Umbilical cord (tissue), 2 donors: ENCODE measurements around the gene EEF2KMT. TPM values are rescaled to one million over a fixed set of nuclear protein-coding genes. Genes with fewer than 3 reads are reported as not detected.

Source experiments
- DNase-seq: peaks from one replicate; pipeline ENCODE4 v3.0.0-alpha.2; 2015; ENCODE audit warnings: low spot score
- total RNA-seq: library from RNA; depleted of rRNA; stranded (reverse); fragments of >200 nt; gene quantifications from one replicate; pipeline ENCODE4 v1.2.3, GENCODE V29; 2014; ENCODE audit warnings: low replicate concordance; ENCODE audit not compliant: insufficient read depth

The EEF2KMT gene
- total RNA-seq, 1 donor from 2014 or later: 11.1 TPM

GRCh38 chr16:5042574-5043171 lies 54.9 kb downstream of the EEF2KMT start:
- DNase-seq: no peak

DNA sequence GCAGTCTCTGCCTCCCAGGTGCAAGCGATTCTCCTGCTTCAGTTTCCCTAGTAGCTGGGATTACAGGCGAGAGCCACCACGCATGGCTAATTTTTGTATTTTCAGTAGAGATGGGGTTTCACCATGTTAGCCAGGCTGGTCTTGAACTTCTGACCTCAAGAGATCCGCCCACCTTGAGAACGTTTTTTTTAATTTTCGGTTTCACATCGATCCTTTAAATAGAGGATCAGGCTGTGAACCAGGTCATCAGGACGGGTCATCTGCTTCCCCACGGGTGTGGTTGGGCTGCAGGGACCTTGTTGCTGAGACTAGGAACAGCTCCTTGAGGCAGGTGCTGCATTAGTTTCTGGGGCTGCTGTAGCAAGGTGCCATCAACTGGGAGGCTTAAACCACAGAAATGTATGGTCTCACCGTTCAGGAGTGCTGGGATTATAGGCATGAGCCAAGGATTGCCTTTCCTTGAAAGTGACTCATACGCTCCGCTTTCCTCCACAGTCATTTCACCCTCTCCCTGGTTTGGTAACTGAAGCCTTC lies 55.9 kb downstream of the EEF2KMT start:
- no peak for DNase-seq

- DNase-seq: no peak
Measured at GRCh38 chr16:5040451-5040850, 57.1 kb downstream of the EEF2KMT start.

DNA sequence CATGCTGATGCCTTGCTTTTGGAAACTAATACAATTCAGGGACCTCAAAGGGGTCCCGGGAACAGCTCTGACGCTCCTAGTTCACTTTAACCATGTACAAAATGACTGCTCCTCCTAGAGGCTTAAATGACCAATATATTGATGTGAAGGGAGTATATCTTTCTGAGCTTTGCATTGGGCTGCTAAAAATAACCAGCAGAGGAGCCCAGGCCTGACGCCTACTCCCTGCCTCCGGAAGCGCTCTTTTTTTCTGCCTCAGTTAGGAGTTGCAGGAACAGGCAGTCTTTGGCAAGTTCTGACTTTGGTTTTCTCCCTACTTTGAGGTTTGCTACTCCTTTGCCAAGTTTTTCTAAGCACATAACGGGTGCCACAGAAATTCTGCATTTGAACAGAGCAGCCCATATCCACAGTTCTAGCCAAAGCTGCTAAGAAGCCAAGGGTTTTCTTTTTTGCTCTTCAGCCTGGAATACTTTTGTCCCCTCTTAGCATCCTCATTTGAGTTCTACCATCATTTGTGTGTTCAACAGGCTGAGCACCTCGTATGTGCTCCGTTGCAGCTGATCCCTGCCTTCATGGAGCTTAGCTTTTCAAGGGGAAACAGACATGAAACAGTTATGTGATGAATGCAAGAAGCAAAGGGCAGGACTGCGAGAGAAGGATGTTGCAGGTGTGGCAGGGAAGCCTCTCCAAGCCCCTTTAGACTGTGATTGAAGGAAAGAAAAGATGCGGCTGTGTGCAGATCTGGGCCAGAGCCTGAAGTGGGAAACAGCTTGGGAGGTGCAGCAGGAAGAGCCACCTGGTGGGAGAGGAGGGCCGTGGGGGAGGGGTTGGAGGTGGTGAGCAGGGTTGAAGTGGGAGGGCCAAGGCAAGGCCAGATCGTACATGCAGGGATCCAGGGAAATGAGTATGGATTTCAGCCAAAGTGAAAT lies 61.1 kb downstream of the EEF2KMT start:
- no peak for DNase-seq

DNA sequence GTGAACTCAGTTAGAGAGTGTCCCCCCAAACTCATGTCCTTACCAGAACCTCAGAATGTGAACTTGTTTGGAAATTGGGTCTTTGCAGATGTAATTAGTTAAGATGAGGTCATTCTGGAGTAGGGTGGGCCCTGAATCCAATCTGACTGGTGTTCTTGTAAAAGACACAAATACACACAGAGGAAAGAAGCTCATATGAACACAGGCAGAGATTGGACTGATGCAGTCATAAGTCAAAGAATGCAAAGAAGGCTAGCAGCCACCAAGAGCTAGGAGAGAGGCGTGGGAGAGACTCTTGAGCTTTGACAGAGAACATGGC lies 61.7 kb downstream of the EEF2KMT start:
- DNase-seq: no peak

Other genes starting within 250 kb of the EEF2KMT start
- 32.3 TPM for gene PPL, start 160.6 kb downstream of the EEF2KMT start, total RNA-seq
- gene SEC14L5, start 139.5 kb downstream of the EEF2KMT start, total RNA-seq: 0.72 TPM
- gene NAGPA, start 63.9 kb downstream of the EEF2KMT start, total RNA-seq: 29.9 TPM
- not detected for gene C16orf89, start 31.8 kb downstream of the EEF2KMT start, total RNA-seq
- 20.2 TPM for gene ALG1, start 26.0 kb downstream of the EEF2KMT start, total RNA-seq